Activated CD8-positive, alpha-beta memory T cell treated with anti-CD3 and anti-CD28 coated beads for 4 hours (primary cell): ENCODE measurements around the gene SAMD13.
A peak's percentile ranks its signal among the peaks of the same experiment; 100 is the strongest.

Experiments used
- DNase-seq, 2 donors: peaks; one replicate each; pipeline ENCODE4 v3.0.0-alpha.2; 2020; ENCODE audit warnings: low read depth in 2 of 2

The SAMD13 gene

DNA sequence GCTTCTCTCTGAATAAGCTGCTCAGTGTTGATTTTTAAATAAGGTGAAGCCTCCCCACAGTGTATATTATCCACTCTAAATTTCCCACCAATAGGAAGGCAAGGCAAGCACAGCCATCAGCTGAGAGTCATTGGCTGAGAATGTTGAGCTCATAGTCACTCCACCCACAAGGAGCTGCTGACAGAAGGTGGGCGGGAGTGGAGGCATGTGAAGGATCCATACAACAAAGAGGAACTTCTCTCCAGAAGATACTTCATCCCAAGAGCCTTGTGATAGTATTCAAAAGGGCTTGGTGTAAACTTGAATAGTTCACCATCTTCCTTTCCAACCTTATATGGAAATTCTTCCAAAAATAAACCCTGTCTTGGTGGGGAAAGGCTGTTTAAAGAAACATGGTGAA is 42.8 kb downstream of the SAMD13 start:
- DNase-seq, result no peak

DNA sequence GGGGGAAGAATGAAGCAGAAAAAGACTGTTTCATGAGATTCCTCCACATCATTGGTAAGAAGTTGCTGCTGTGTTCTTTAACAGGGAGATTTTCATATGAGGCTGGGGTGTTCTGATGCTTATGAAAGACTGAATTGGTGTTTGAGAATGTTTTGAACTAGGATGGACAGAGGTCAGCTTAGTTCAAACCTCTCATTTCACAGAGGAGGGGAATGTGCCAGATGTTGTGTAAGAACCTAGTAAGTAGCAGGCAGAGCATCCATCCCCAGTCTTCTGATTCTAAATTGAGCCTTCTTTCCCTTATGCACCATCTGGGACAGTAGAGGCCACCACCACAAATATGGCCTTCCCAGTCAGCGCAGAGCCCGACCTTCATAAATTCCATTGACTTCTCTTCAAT is 43.7 kb downstream of the SAMD13 start:
- DNase-seq, result no peak

DNA sequence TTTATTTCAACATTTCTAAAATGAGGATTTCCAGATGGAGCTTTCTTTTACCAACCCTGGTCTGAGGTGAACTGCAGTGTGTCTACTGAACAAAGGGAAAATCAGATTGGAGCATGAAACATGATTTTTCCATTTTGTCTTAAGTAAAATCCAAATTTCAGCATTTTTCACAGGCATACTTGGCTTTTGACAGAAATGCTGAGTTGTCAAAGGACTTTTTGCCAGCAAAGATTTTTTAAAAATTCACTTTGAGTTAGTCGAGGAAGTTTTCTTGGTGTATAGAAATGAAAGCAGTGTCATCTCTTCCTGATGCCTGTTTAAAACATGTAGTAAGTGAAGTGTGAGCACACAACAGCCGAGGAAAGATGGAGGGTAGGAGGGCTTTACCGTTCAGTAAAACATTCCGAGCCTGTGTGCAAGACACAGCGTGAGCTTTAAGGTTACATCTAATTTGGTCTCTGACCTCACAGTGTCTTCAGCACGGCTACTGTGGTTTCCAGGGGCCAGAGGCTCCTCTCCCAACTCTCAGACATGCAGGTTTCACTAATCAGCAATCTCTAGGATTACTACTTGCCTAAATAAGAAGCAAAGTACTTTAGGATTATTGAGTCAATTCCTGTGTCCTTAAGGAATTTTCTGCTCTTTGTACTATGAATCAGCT is 45.9 kb downstream of the SAMD13 start:
- DNase-seq, result no peak

DNA sequence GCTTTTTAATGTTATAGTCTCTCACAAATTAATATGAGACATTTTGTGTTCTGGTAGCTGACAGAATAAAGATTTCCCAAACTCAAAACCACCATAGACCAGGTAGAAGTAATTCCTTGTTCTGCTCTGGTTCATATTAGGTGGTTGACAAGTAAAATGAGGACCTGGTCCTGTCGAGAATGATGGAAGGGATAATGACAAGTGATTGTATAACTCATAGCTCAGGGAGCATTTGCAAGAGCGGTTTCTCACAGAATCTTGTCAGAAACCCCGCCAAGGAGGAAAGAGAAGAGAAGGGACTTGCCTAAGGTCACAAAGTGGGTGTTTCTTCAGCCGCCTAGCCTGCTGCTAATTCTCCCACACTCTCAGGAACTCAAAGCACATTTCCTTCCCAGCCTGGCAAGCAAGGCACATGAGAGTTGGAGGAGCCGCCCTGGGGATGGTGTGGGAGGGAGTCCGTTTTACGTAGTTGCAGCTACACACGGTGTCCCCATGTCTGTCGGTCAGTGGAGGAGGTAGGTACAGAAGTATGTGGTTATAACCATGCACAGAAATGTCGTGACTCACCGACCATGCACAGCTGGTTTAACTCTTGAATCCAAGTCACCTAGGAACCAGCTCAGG is 46.5 kb downstream of the SAMD13 start:
- no peak for DNase-seq

DNA sequence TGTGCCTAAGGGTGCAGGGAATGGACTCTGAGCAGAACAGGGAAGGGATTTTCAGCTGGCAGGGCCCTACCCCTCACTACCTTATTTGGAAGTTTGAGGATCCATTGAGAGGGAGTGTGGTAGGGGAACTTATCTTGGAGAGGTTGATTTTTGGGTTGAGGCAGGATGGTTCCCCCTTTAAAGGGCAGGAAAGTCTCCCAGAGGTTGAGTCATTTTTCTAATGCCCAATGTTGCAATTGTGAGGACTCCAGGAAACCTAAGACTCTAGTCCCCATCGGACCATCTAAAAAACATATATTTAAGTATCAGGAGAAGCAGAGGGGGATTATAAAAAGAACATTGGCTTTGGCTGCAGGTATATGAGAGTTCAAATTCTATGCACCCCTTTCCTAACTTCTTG is 47.3 kb downstream of the SAMD13 start:
- DNase-seq, result no peak

DNA sequence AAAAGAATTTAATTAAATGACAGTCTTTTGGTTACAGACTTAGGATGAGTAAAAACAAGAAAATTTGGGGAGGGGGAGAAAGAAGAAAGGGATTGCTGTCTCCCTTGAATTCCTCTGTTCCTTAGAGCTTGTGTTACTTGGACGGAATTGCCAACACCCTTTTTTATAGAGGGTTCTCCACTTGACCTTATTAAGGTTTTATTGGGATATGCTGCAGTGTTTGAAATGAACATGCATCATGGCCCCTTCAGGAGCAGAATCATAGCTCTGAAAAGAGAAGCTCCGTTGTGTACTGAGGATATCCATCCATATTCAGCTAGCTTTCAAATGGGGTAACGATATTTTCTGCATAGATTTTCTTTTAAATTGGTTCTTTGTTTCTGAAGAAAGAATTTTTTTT is 48.6 kb downstream of the SAMD13 start:
- no peak for DNase-seq

DNA sequence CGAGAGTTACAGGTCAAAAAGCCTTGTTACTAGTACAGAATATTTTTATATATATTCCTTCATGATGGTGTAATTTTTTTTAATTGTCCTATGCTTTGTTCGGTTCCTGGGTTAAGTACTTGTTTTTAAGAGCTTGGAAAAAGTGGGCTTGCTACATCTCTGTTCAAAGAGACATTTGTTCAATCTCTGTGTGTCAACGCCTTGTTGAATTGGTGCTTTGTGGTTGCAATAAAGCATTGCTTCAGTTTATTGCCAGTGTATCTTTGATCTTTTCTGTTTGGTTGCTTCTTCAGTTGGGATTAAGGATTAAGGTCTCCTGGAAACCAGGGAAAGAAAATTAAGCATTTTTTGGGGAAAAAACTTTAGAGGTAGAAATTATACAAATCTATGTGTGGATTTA is 49.0 kb downstream of the SAMD13 start:
- DNase-seq, result no peak

DNA sequence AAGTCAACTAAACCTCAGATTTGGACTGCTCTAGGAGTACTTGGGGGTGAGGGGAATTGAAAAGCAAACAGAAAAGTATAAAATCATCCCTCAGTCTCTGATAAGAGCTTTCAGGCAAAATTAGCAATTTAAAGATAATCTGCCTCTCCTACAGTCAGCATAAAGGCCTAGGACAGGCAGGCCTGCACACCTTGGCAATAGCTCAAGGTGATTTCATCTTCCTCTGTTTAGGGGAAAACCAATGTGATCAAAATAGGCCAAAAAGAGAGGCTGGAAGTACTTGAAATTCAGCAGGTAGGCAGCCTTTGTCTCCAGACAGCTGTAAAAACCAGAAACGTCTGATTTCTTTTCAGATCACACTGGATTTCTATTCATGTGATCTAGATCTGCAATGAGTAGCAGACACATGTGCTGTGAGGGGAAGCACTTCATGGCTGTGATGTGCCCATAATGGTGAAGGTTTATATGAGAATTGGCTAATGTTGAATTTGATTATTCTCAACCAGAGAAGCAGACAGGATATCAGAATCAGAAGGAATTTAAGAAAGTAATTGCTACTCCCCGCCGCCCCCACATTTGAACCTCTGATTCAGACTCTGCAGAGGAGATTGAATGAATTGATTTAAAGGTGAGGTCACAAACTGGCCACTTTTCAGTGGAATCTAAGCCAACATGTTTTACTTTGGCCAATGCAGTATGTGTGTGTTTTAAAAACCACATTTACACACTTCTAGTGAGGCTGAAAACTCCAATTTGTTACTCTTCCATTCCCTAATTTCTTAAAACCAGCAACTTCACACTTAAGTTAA is 51.0 kb downstream of the SAMD13 start:
- no peak for DNase-seq

DNA sequence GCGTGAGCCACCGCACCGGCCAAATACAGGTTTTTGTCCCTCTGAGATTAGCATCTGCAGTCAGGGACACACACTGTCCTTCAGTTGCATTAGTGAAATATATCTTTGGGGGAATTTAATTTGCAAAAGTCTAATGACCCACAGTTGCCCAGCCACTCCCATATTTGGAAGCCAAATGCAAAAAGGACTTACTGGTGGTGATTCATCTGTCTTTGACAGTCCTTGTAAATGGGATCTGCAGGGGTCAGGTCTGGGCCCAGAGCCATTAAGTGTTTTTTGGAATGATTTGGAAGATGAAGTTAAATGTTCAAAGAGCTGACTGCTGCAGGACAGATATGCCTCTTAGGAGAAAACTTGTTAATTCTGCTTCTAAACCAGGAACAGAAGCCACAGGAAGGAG is 52.2 kb downstream of the SAMD13 start:
- DNase-seq, result no peak

DNA sequence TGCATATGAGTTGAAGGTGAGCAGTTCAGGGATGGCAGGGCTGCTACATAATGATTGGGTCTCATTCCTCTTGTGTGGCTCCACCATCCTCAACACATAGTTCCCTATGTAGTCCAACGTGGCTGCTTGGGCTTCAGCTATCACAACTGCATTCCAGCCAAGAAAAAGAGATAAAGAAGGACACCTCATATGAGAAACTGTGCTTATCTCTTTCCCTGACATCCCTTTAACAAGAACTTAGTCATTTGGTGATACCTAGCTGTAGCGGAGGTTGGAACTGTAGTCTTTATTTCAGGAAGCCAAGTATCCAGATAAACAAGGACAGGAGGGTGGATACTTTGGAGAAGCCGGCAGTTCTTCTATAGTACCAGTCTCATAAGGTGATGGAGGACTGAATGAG is 54.0 kb downstream of the SAMD13 start:
- DNase-seq, result no peak

DNA sequence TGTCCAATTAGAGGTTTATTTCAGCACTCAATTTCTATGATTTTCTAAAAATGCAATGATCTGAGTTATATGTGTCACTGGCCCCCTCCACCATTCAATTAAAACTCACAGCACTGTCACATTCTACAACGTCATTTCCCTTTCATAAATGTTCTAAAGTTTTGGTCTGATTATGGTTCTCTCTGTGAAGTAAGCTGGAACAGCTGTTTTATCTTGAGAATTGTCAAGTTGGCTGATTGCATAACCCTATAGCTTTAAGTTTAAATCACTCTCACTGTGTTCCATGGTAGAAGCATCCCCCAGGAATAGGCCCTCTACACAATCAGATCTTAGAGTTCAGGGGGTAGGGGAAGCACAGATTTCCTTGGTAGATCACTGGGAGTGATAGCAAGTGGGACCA is 55.4 kb downstream of the SAMD13 start:
- no peak for DNase-seq

DNA sequence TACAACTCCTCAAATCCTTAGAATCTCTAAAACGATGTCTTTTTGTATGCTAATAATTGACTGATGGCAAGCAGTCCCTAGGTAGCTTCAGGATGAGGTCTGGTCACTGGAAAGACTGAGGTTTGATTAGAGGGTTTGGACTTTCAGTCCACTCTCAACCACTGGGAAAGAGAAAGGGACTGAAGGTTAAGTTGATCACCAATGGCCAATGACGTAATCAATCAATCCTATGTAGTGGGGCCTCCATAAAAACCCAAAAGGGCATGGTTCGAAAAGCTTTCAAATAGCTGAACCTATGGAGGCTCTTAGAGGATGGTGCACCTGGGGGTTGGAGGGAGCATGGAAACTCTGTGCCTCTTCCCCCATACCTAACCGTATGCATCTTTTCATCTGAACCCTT is 57.2 kb downstream of the SAMD13 start:
- no peak for DNase-seq

DNA sequence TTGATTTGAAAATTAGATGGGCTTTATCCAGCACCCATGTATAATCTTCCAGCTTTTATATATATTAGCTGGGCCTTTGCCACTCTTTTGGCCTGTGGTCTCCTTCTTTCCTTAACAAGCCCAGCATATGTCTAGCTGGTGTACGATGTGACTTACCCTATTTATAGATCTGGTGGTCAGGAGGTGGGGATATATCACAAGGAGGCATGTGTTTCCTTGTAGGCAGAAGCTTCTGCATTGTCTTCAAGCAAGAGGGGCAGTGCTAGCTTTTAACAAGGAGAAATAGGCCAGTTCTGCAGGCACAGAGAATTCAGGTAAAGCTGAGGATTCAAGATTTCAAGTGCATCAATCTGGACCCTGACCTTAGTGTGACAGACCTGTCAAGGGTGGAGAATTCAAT is 58.8 kb downstream of the SAMD13 start:
- no peak for DNase-seq

DNA sequence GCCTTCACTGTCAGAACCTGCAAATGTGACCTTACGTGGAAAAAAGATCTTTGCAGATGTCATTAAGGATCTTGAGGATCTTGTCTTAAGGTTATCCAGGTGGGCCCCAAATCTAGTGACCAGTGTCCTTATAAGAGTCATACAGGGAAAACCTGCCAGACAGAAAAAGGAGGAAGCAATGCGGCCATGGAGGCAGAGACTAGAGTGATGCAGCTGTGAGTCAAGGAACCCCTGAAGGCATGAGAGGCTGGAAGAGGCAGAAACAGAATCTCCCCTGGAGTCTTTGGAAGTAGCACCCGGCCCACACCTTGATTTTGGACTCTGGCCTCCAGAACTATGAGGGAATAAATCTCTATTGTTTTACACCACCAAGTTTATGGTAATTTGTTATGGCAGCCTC is 60.3 kb downstream of the SAMD13 start:
- DNase-seq, result no peak

DNA sequence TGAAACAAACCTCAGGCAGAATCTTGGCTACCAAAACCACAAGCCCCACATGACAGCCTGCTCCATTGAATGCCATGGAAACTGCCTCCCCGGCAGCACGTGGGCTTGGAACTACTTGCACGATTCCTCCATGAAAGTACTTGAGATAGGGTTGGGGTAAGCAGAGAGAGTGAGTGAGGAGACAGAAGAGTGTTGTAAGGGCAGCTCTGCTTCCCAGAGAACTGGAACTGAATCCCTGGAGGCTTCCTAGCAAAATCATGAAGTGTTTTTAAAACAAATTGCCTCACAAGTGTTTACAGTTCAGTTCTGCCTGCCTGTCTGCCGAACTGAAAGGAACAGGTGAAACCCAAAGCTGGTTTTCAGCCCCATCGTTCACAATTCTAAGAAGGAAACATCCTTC is 61.5 kb downstream of the SAMD13 start:
- no peak for DNase-seq

DNA sequence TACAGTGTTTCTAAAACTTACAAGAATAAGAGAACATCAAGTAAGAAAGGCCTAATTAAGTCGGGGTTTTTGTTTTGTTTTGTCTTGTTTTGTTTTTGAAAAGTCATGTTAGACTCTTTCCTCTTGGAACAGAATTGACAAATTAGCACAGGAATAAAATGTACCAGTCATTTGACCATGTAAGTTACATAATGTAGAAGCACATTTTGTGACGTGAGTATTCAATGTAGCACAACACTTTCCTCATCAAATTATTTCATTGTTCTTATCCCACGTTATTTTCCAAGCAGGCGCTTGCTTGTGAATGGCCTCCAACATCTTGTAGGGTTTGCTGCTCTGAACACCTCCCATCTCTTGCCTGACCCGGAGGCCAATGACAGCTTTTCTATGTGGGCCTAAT is 62.1 kb downstream of the SAMD13 start:
- DNase-seq, result no peak

DNA sequence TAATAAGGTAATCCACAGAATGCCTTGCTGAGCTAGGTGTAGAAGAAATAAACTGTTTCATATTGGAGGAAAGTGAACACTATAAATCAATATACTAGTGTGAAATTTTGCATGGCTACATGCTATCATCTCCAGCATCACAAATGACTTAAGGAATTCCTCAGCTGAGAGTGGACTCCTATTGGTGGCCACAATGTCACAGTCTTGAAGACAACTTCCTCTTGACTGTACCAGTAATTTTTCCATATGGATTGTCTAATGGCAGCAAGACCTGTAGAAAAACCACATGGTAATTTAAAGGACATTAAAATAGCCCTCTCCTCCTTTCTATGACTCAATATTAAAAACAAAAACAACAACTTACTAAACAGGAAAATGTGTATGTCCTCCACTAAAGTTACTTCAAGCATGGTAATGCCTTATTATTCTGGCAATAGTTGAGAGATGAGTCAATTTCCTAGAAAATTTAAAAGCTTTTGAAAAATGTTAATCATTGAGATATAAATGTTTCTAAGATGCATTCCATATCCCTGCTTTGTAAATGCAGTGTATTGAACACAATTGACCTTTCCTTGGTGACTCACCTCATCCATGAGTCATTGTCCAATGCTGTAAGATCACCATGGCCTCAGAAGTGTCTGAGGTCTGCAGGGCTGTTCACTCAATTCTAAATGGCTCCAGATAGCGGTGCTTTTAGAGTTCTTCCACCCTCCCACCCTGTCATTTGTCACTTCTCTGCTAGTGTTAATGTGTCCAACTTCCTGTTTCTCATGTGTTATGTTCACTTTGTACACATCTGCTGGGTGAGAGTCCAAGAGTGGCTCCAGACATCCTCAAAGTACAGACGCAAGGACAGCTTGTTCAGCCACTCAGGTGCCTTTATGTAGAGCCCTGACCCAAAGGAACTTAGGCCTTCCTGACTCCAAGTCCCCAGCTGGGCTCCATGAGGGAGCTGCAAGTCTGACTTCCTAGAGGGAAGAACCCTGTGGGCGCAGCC is 64.0 kb downstream of the SAMD13 start:
- peak in 1 of 2 donors; percentile 13 for DNase-seq

DNA sequence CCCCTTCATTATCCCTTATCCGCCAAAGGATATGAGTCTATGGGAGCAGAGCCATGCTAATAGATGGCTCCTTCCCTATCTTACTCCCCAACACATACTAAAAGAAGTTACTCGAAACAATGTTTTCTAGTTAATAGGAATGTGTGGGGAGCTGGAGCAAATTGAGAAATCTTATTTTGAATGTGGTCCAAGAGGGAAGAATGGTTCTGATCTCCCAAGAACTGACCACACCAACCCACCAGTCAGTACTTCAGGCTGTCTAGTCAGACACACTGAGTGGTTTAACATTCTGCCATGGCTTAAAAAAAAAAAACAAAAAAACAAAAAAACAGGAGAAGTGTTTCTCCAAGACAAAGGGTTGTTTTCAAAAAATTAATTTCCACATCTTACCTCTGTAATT is 65.3 kb downstream of the SAMD13 start:
- DNase-seq, result no peak

DNA sequence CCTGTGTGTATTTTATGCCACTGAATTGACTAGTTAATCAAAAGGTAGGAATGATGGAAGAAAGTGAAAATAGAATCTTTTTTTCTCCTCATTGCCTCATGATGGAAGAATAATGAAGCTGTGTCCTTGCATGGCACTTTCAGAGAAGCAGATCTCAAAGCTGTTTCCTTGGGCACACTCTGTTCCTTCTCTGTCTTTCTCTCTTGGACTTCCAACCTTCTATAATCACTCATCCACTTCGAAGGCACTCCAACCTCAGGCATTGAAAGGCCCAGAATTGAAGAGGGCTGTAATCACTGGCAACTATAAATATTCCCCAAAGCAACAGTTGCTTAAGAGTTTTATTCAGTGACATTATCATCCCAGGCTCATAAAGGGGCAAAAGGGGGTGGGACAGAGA is 65.7 kb downstream of the SAMD13 start:
- no peak for DNase-seq

DNA sequence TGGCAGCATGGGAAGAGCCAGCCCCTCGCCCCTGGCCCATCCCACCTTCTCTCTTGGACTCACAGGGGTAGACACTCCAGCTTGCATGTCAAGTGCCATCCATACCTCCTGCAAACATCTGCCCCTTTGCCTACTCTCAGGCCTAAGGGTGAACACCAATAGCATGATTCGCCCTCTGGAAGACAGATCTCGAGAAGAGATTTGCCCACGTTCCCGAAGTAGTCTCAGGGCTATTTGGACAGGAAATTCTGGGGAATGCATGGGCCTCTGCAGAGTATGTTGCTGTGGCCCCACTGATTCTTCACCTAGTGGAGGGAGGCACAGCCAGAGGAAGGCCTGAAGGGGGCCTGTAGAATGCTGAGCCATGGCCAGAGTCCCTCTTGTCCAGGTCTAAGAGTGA is 66.9 kb downstream of the SAMD13 start:
- no peak for DNase-seq

DNA sequence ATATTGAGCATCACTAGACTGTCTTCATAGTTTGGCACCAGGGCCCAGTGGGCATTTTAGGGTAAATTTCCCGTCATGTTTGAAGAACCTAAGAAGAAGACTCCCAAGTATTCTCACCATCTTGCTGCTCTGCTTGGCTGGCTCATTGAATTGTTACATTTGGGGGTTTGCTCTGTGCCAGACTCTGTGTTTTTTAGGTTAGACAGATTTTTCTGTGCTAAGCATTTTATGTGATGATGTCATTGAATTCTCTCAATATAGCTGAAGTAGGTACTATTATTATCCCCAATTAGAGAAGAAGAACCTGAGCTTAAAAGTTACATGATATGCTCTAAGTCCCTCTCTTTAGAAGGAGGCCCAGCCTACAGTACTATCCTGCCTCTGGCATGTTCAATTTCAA is 68.8 kb downstream of the SAMD13 start:
- DNase-seq, result no peak

DNA sequence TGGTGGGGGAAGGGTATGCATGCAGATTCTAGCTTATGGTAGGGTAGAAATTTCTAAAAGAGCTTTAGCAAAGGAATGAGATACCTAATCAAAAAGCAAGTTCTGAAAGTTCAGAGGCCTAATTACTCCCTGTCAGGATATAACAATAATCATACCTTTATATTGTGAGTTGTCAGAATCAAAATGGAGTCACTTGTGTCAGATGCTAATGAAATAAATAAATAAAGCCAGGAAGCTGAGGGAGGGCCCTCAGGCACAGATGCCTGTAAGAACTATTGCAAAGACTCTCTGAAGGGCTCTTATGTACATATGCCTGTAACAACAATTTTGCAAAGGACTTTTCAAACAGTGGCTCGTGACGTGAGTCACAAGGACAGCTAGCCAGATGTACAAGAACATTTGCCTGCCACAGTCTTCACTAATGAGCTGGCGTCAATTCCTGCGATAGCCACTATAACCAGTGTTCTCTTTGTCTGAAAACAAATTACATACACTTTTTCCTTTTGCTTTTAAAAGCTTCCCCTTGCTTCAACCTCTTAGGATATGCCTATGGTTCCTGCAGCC is 69.4 kb downstream of the SAMD13 start:
- DNase-seq, result no peak
